ENCODE data around the gene LINGO1. TPM values are rescaled to one million over a fixed set of nuclear protein-coding genes. Genes with fewer than 3 reads are reported as not detected.

LINGO1 gene
- total RNA-seq, 1 donor from 2014 or later: not detected

- intact Hi-C loops (cut with micrococcal nuclease): no loop called here
- H3K4me1 Mint-ChIP-seq: no peaks in the 10 kb centered on the region
- H3K9me3 Mint-ChIP-seq: no peaks in the 10 kb centered on the region
- DNase-seq (no peak), ATAC-seq (ENCODE audit: low read depth) (no peak)
- TF ChIP-seq, protein P1, sequence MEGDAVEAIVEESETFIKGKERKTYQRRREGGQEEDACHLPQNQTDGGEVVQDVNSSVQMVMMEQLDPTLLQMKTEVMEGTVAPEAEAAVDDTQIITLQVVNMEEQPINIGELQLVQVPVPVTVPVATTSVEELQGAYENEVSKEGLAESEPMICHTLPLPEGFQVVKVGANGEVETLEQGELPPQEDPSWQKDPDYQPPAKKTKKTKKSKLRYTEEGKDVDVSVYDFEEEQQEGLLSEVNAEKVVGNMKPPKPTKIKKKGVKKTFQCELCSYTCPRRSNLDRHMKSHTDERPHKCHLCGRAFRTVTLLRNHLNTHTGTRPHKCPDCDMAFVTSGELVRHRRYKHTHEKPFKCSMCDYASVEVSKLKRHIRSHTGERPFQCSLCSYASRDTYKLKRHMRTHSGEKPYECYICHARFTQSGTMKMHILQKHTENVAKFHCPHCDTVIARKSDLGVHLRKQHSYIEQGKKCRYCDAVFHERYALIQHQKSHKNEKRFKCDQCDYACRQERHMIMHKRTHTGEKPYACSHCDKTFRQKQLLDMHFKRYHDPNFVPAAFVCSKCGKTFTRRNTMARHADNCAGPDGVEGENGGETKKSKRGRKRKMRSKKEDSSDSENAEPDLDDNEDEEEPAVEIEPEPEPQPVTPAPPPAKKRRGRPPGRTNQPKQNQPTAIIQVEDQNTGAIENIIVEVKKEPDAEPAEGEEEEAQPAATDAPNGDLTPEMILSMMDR (IDR thresholded peaks at IDR 0.05): no peak
- peaks cover 18% of the 10 kb centered on the region for H3K27me3 Mint-ChIP-seq
- H3K36me3 Mint-ChIP-seq (ENCODE audit: low read depth): no peaks in the 10 kb centered on the region
- no peak overlapping the region for H3K4me3 Mint-ChIP-seq
- POLR2A ChIA-PET: no interaction called here
- H3K27ac Mint-ChIP-seq: no peak overlapping the region
- CTCF ChIA-PET: no interaction called here
Measured at GRCh38 chr15:77627067-77627466, 5.6 kb downstream of the LINGO1 start.

DNA sequence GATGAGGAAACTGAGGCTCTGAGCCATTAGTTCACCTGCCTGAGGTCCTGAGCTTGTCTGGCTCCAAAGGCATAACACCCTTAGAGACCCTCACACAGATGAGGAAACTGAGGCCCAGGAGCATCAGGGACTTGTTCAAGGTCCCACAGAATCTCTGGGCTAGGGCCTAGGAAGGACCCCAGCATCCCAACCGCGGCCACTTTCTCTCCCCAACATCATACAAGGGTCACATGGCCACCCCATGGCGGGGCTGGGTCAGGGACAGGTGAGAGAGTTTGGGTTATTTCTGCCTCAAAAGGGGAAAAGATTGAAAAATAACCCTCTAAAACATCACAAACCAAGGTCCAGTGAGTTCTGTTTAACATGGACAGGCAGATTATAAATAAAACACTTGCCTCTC lies 6.7 kb downstream of the LINGO1 start:
- no peaks in the 10 kb centered on the region for H3K36me3 Mint-ChIP-seq (ENCODE audit: low read depth)
- peaks cover 13% of the 10 kb centered on the region for H3K27me3 Mint-ChIP-seq
- no peaks in the 10 kb centered on the region for H3K4me1 Mint-ChIP-seq
- H3K27ac Mint-ChIP-seq: no peak overlapping the region
- ChIA-PET POLR2A (no interaction called here), CTCF (no interaction called here)
- no peak for ATAC-seq (ENCODE audit: low read depth)
- no peaks in the 10 kb centered on the region for H3K9me3 Mint-ChIP-seq
- no peak for DNase-seq
- H3K4me3 Mint-ChIP-seq: no peak overlapping the region
- TF ChIP-seq, protein P1 (IDR thresholded peaks at IDR 0.05): no peak
- intact Hi-C loops (cut with micrococcal nuclease): no loop called here

- no peaks in the 10 kb centered on the region for H3K36me3 Mint-ChIP-seq (ENCODE audit: low read depth)
- intact Hi-C loops (cut with micrococcal nuclease): no loop called here
- ATAC-seq (ENCODE audit: low read depth) (no peak), DNase-seq (no peak)
- H3K27ac Mint-ChIP-seq: no peak overlapping the region
- ChIA-PET POLR2A (no interaction called here), CTCF (no interaction called here)
- peaks cover 10% of the 10 kb centered on the region for H3K27me3 Mint-ChIP-seq
- H3K9me3 Mint-ChIP-seq: no peaks in the 10 kb centered on the region
- H3K4me1 Mint-ChIP-seq: no peaks in the 10 kb centered on the region
- TF ChIP-seq, protein P1 (IDR thresholded peaks at IDR 0.05): no peak
- no peak overlapping the region for H3K4me3 Mint-ChIP-seq
Measured at GRCh38 chr15:77625376-77625775, 7.3 kb downstream of the LINGO1 start.

DNA sequence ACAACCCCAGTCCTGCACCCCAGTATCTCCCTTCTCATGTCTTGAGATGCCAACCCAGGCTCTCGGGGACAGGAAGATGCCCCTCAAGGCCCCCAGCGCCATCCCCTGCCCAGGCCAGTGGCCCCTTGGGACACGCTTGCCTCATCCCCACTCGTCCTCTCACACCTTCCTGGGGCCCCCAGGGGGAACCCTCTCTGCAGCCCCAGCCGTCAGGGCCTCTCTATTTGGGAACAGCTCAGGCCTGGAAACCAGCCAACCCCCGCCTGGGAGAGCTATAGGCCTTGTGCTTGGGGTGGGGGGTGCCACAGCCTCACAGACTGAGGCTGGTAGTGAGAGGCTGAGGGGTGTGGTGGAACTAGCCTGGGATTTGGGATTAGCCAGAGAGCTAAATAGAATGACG lies 7.8 kb downstream of the LINGO1 start:
- H3K36me3 Mint-ChIP-seq (ENCODE audit: low read depth): no peaks in the 10 kb centered on the region
- no peak overlapping the region for H3K4me3 Mint-ChIP-seq
- CTCF ChIA-PET: no interaction called here
- H3K4me1 Mint-ChIP-seq: no peaks in the 10 kb centered on the region
- TF ChIP-seq, protein P1 (IDR thresholded peaks at IDR 0.05): no peak
- no peaks in the 10 kb centered on the region for H3K9me3 Mint-ChIP-seq
- peaks cover 5% of the 10 kb centered on the region for H3K27me3 Mint-ChIP-seq
- DNase-seq (no peak), ATAC-seq (ENCODE audit: low read depth) (no peak)
- intact Hi-C loops (cut with micrococcal nuclease): no loop called here
- no peak overlapping the region for H3K27ac Mint-ChIP-seq
- POLR2A ChIA-PET: no interaction called here

GRCh38 chr15:77623755-77624524 lies 8.8 kb downstream of the LINGO1 start:
- H3K36me3 Mint-ChIP-seq (ENCODE audit: low read depth): no peaks in the 10 kb centered on the region
- POLR2A ChIA-PET: no interaction called here
- peaks cover 2% of the 10 kb centered on the region for H3K27me3 Mint-ChIP-seq
- intact Hi-C loops (cut with micrococcal nuclease): no loop called here
- H3K4me3 Mint-ChIP-seq: no peak overlapping the region
- ATAC-seq (ENCODE audit: low read depth): no peak
- no peak for DNase-seq
- H3K4me1 Mint-ChIP-seq: no peaks in the 10 kb centered on the region
- TF ChIP-seq, protein P1 (IDR thresholded peaks at IDR 0.05): no peak
- no peak overlapping the region for H3K27ac Mint-ChIP-seq
- CTCF ChIA-PET: no interaction called here
- no peaks in the 10 kb centered on the region for H3K9me3 Mint-ChIP-seq
